H4 (cell line): Measurements from ENCODE around the gene CCND2. TPM values are rescaled to one million over a fixed set of nuclear protein-coding genes. Genes with fewer than 3 reads are reported as not detected.

Source experiments
- DNase-seq: peaks from one replicate; pipeline ENCODE4 v3.0.0-alpha.2; 2015; ENCODE audit warnings: low spot score
- total RNA-seq: library from RNA; depleted of rRNA; stranded (reverse); fragments of >200 nt; shearing (Covaris generic); gene quantifications from 2 replicates; pipeline ENCODE4 v1.2.3, GENCODE V29; 2014

Gene CCND2
- total RNA-seq, 1 experiment from 2014 or later: 98.0 TPM

GRCh38 chr12:4256043-4256826, 17.3 kb upstream of the CCND2 start:
- no peak for DNase-seq

DNA sequence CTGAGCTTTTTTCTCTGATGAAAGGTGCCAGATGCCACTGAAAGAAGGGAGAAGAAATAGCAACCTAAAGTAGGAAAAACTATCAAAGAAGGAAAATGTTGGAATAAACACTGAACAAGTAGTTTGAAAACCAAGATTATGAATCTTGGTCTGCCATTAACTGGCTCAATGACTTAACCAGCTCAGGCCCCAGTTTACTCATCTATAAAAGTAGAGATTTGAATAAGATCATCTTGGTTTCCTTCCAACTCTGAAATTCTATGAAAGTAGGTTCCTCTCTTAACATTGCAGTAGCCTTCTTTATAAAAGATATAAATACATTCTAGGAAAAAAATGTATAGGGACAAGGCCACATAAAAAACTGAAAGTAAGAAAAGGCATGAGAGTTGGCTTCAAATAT, 16.1 kb upstream of the CCND2 start:
- no peak for DNase-seq

DNA sequence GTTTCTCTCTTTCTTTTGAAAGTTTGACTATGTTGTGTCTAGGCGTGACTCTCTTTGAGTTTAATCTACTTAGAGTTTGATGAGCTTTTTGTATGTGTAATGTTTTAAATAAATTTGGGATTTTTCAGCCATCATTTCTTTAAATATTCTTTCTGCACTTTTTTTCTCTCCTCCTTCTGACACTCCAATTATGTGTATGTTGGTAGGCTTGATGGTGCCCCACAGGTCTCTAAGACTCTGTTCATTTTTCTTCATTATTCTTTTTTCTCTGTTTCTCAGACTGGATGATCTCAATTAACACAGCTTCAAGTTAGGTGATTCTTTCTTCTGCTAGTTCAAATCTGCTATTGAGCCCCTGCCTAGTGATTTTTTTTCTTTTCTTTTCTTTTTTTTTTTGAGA, 14.5 kb upstream of the CCND2 start:
- DNase-seq: no peak

GRCh38 chr12:4261655-4262054, 11.9 kb upstream of the CCND2 start:
- DNase-seq: no peak

DNA sequence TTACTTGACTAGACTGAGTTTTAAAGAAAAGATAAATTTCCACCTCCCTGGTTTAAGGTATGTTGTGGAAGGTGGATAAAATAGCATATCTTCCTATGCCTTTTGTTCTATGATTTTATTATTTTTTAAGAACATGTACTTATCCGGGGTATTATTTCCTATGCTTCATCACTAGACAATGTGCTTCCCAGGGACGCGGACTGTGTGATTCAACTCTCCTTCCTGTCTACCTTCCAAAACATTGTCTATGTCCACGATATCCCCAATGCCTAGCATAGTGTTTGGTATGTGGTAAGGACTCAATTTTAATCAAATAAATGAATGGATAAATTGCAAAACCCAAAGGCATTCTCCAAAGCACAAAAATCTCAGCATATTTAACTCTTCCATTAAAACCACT, 8.3 kb upstream of the CCND2 start:
- no peak for DNase-seq

- DNase-seq: no peak
Measured at GRCh38 chr12:4266990-4267389, 6.6 kb upstream of the CCND2 start.

DNA sequence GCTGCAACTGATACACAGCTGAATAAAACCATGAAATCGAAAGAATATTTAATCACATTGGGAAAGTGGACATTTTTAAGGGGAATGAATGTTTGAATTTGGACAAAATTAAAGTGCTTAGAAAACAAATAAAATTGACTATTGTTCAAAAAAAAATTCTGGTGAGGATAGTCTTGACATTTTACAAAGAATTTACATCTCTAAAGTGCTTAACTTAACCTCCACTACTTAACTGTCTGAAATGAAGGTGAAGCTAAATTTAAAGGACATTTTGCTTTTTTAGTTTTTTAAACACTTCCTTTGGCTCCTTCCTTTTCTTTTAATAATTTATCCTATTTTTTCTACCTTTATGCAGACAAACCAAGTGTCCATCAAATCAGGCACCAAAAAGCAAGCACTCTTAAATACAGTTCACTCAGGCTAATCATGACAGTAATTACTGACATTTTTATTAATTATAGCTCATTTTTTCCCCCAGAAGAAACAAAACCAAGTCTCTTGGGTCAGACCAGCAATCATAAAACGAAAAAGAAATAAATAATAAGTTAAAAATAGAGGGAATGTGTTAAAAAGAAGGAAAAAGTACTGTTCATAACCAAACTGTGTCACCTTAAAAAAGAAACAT, 5.7 kb upstream of the CCND2 start:
- no peak for DNase-seq

GRCh38 chr12:4268329-4269181, 5.0 kb upstream of the CCND2 start:
- no peak for DNase-seq

GRCh38 chr12:4269279-4269991, 4.1 kb upstream of the CCND2 start:
- peak; percentile 62 for DNase-seq

GRCh38 chr12:4270016-4270830, 3.3 kb upstream of the CCND2 start:
- no peak for DNase-seq

- DNase-seq: no peak
Measured at GRCh38 chr12:4270831-4271716, 2.5 kb upstream of the CCND2 start.

- peak; percentile 69 for DNase-seq
Measured at GRCh38 chr12:4271717-4272423, 1.7 kb upstream of the CCND2 start.

DNA sequence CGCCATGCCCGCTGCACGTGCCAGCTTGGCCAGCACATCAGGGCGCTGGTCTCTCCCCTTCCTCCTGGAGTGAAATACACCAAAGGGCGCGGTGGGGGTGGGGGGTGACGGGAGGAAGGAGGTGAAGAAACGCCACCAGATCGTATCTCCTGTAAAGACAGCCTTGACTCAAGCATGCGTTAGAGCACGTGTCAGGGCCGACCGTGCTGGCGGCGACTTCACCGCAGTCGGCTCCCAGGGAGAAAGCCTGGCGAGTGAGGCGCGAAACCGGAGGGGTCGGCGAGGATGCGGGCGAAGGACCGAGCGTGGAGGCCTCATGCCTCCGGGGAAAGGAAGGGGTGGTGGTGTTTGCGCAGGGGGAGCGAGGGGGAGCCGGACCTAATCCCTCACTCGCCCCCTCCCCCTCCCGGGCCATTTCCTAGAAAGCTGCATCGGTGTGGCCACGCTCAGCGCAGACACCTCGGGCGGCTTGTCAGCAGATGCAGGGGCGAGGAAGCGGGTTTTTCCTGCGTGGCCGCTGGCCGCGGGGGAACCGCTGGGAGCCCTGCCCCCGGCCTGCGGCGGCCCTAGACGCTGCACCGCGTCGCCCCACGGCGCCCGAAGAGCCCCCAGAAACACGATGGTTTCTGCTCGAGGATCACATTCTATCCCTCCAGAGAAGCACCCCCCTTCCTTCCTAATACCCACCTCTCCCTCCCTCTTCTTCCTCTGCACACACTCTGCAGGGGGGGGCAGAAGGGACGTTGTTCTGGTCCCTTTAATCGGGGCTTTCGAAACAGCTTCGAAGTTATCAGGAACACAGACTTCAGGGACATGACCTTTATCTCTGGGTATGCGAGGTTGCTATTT, 914 bp upstream of the CCND2 start:
- DNase-seq: no peak

GRCh38 chr12:4273273-4273651, 300 bp upstream of the CCND2 start:
- DNase-seq: no peak

- no peak for DNase-seq
Measured at GRCh38 chr12:4274396-4275015, 944 bp downstream of the CCND2 start.

GRCh38 chr12:4275016-4275869, 1.7 kb downstream of the CCND2 start:
- no peak for DNase-seq

DNA sequence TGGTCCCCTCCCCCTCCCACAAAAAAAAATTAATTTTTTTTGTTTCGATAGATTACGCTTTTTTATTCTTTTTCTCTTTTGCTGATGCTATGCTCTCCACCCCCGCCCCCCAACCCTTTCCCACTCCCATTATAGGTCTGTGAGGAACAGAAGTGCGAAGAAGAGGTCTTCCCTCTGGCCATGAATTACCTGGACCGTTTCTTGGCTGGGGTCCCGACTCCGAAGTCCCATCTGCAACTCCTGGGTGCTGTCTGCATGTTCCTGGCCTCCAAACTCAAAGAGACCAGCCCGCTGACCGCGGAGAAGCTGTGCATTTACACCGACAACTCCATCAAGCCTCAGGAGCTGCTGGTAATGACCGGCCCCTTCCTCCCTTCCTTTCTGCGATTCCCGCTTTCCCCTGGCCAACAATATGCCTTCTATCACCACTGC, 2.3 kb downstream of the CCND2 start:
- no peak for DNase-seq
